A673 (cell line): ENCODE measurements around the gene PKM.

Experiments used
- EZH2 ChIP-seq: fragments of 200-600 bp; sonication (generic); IDR thresholded peaks from 2 replicates; pipeline ENCODE4 v1.6.1; 2017; ENCODE audit warnings: borderline replicate concordance, low read depth, mild to moderate bottlenecking, mixed read lengths, antibody characterized with exemption, low read length; ENCODE audit not compliant: poor library complexity, severe bottlenecking
- TF ChIP-seq, protein P1 (sequence below): fragments of 300-800, 200-600 bp; sonication (generic); conservative IDR thresholded peaks from 2 replicates; pipeline ENCODE4 v1.5.1; 2017; ENCODE audit warnings: low read depth, mild to moderate bottlenecking, antibody characterized with exemption, low read length, moderate library complexity, mixed read lengths

DNA sequence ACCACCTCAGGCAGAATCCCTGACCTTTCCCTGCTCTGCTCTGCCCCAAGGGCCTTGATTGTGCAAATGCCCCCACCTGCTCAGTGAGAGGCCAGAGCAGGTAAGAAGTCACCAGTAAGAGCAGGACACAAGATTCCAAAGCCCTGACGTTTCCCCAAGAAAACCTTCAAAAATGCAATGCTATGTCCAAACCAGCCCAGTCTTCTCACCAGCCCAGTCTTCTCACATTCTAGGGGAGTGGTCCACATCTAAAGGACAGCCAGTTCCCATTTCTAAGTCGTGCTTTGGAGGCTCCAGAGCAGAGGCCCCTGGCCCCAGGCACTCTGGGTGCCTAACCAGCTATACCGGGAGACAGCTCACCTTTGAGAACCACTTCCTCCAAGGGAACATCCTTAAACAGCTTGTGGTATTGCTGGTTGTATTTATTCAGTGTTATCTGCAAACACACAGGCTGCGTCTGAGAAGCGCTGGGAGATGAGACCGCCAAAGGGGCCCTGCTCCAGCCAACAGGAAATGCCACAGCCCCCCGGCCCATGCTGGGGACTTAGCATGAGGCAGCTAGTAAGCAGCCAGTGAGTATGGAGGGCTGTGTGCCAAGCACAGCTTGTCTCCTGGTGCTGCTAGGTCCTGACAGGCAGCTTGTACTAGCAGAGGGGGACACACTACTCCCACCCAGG is 62.7 kb downstream of the PKM start:
- TF ChIP-seq, protein P1, sequence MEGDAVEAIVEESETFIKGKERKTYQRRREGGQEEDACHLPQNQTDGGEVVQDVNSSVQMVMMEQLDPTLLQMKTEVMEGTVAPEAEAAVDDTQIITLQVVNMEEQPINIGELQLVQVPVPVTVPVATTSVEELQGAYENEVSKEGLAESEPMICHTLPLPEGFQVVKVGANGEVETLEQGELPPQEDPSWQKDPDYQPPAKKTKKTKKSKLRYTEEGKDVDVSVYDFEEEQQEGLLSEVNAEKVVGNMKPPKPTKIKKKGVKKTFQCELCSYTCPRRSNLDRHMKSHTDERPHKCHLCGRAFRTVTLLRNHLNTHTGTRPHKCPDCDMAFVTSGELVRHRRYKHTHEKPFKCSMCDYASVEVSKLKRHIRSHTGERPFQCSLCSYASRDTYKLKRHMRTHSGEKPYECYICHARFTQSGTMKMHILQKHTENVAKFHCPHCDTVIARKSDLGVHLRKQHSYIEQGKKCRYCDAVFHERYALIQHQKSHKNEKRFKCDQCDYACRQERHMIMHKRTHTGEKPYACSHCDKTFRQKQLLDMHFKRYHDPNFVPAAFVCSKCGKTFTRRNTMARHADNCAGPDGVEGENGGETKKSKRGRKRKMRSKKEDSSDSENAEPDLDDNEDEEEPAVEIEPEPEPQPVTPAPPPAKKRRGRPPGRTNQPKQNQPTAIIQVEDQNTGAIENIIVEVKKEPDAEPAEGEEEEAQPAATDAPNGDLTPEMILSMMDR = no peak
- no peak for TF ChIP-seq EZH2
